Mesendoderm (in vitro differentiated cells): Measurements from ENCODE around the gene ZNF674. TPM values are rescaled to one million over a fixed set of nuclear protein-coding genes. Genes with fewer than 3 reads are reported as not detected.

Experiments
- DNase-seq: peaks from one replicate; pipeline ENCODE4 v3.0.0; 2013
- H2AK5ac ChIP-seq: 2 replicates; pipeline ENCODE4 v1.6.1; 2013; ENCODE audit warnings: low read length, inconsistent platforms
- H2BK120ac ChIP-seq: 2 replicates; pipeline ENCODE4 v1.6.1; 2013; ENCODE audit warnings: low read depth, mild to moderate bottlenecking, low read length, moderate library complexity, mixed read lengths
- H2BK15ac ChIP-seq: replicated peaks from 2 replicates; pipeline ENCODE4 v1.6.1; 2013; ENCODE audit warnings: low read depth, mild to moderate bottlenecking, moderate library complexity
- H2BK5ac ChIP-seq: 2 replicates; pipeline ENCODE4 v1.6.1; 2013; ENCODE audit warnings: low read length, inconsistent platforms
- H3K18ac ChIP-seq: 2 replicates; pipeline ENCODE4 v1.6.1; 2013; ENCODE audit warnings: mild to moderate bottlenecking, low read length, mixed read lengths
- H3K23ac ChIP-seq: one replicate; pipeline ENCODE4 v1.6.1; 2013; ENCODE audit warnings: low read length
- H3K27ac ChIP-seq: 2 replicates; pipeline ENCODE4 v1.5.1; 2013; ENCODE audit warnings: low read depth, mild to moderate bottlenecking, inconsistent platforms, low read length, moderate library complexity
- H3K27me3 ChIP-seq: 2 replicates; pipeline ENCODE4 v1.6.1; 2013; ENCODE audit warnings: low read length, control low read depth, mild to moderate bottlenecking, inconsistent platforms; ENCODE audit not compliant: insufficient read depth, poor library complexity
- H3K36me3 ChIP-seq: 2 replicates; pipeline ENCODE4 v1.6.1; 2013; ENCODE audit warnings: low read length, inconsistent platforms; ENCODE audit not compliant: control insufficient read depth, insufficient read depth
- H3K4ac ChIP-seq: one replicate; pipeline ENCODE4 v1.6.1; 2013; ENCODE audit warnings: low read depth, mild to moderate bottlenecking, low read length, moderate library complexity
- H3K4me1 ChIP-seq: 2 replicates; pipeline ENCODE4 v1.6.1; 2013; ENCODE audit warnings: low read depth, low read length, inconsistent platforms; ENCODE audit not compliant: control insufficient read depth
- H3K4me2 ChIP-seq: 2 replicates; pipeline ENCODE4 v1.6.1; 2013; ENCODE audit warnings: low read length
- H3K4me3 ChIP-seq: 2 replicates; pipeline ENCODE4 v1.5.1; 2013; ENCODE audit warnings: mild to moderate bottlenecking, low read length
- H3K56ac ChIP-seq: one replicate; pipeline ENCODE4 v1.6.1; 2013; ENCODE audit warnings: low read length
- H3K79me1 ChIP-seq: 2 replicates; pipeline ENCODE4 v1.6.1; 2013; ENCODE audit warnings: low read length, inconsistent platforms
- H3K79me2 ChIP-seq: 2 replicates; pipeline ENCODE4 v1.6.1; 2013; ENCODE audit warnings: mild to moderate bottlenecking, low read length; ENCODE audit not compliant: control insufficient read depth, insufficient read depth
- H3K9ac ChIP-seq: 2 replicates; pipeline ENCODE4 v1.6.1; 2013; ENCODE audit warnings: low read length, inconsistent platforms
- H4K5ac ChIP-seq: one replicate; pipeline ENCODE4 v1.6.1; 2013; ENCODE audit warnings: low read length
- H4K8ac ChIP-seq: one replicate; pipeline ENCODE4 v1.6.1; 2013; ENCODE audit warnings: low read depth, mild to moderate bottlenecking, control low read depth, low read length, moderate library complexity
- WGBS: extraction: QIAGEN DNeasy Blood & Tissue Kit; methylation state at CpG from one replicate; pipeline ENCODE4 v1.1.7; 2013; ENCODE audit warnings: low lambda C conversion rate, missing lambda C conversion rate; ENCODE audit not compliant: insufficient coverage; ENCODE audit errors: extremely low coverage; 5-methylcytosine and 5-hydroxymethylcytosine counted together
- polyA plus RNA-seq, 2 experiments: library from polyadenylated mRNA; stranded (reverse); fragments of 200-250 nt; gene quantifications; one replicate each; pipeline ENCODE4 v1.2.3, GENCODE V29; 2013

Gene ZNF674
- 2.5 TPM for polyA plus RNA-seq (2013, experiment 1 of 2)
- polyA plus RNA-seq (2013, experiment 2 of 2), result 2.2 TPM

DNA sequence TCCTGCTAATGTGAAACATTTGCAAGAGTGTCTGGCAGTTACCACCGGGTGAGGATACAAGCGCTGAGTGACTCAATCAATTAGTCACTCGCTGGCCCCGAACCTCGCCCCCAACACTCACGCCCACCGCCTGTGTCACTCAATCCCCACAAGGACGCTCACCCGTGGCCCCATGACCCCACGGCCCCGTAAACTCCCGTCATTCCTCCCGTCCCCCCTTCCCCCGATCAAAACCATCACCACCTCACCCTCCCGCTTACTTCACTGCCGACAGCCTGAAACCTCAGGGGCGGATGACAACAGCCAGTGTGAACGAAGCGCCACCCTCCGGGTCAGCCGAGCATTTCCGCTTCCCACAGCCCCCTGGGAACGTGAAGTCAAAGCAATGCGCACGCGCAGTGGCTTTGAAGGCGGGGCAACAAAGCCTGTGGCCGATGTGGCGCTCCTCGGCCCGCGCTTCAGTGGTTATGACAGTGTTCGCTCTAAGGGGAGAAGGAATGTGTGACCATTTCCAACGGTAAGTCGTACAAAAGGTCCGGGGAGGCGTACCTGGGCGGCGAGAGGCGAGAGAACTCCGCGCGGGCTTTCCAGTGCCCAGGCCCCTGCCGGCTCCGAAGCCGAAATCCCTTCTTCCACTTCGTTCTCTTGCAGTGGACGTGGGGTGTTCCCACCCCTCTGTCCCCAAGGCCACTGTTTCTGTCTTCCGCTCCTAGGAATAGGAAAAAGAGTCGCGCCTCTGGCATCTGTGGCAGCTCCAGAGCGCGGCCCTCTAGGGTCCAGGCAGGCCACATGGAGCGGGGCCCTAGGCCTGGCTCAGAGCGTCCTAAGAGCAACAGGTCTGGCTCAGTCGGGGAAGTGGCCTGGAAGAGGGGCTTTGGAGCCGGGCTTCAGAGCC is at the start of gene ZNF674:
Gene ZNF674 (minus strand): TSS at position 311 of the 895 bp plus-strand sequence. CDS start 3,334 bp downstream, outside the sequence.
- H4K5ac ChIP-seq, result no peak within 1 kb of the TSS
- peak within 1 kb of the TSS; percentile 92 for H3K56ac ChIP-seq
- peak within 1 kb of the TSS; percentile 57 for H3K4me2 ChIP-seq
- no peaks in the 10 kb centered on the region for H3K4me1 ChIP-seq
- H3K18ac ChIP-seq, result no peak within 1 kb of the TSS
- H3K9ac ChIP-seq, result peak within 1 kb of the TSS; percentile 93
- H3K23ac ChIP-seq, result no peak within 1 kb of the TSS
- H2AK5ac ChIP-seq, result no peak within 1 kb of the TSS
- no peak within 1 kb of the TSS for H2BK15ac ChIP-seq
- DNase-seq, result peak; percentile 95
- peak within 1 kb of the TSS; percentile 84 for H3K4me3 ChIP-seq
- H4K8ac ChIP-seq, result no peak within 1 kb of the TSS
- H3K79me2 ChIP-seq, result peaks cover 19% of the 10 kb centered on the region
- no peaks in the 10 kb centered on the region for H3K27me3 ChIP-seq
- WGBS, result no CpG with 5 or more reads among the region's 57 CpGs
- no peak within 1 kb of the TSS for H2BK120ac ChIP-seq
- H3K4ac ChIP-seq, result peak within 1 kb of the TSS; percentile 93
- H3K79me1 ChIP-seq, result no peaks in the 10 kb centered on the region
- no peaks in the 10 kb centered on the region for H3K36me3 ChIP-seq
- H2BK5ac ChIP-seq, result no peak within 1 kb of the TSS
- no peak within 1 kb of the TSS for H3K27ac ChIP-seq

DNA sequence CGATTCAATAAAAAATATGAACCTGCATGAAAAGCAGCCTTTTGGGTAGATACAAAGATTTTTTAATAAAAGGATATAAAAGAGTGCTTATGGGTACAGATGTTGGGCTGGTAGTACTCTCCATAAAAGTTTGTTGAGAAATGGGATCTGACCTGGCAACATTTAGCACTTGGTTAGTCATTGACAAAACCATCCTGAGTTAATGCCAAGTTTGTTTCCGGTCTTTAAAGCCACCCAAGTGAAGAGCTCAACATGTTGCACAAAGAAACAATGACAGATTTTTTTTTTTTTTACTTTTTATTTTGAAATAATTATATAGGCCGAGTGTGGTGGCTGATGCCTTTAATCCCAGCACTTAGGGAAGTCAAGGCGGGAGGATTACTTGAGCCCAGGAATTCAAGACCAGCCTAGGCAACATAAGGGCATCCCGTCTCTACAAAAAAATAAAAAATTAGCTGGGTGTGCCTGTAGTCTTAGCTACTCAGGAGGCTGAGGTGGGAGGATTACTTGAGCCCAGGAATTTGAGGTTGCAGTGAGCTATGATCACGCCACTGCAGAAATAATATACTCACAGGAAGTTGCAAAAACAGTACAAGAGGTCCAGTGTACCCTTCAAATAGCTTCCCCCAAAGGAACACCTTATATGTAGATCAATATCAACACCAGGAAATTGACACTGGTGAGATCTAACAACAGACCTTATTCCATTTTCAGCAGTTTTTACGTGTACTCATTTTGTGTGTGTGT is 44.9 kb upstream of the ZNF674 start:
- H3K4me2 ChIP-seq, result no peak overlapping the region
- H3K36me3 ChIP-seq, result no peaks in the 10 kb centered on the region
- no peak overlapping the region for H3K56ac ChIP-seq
- no peak overlapping the region for H3K23ac ChIP-seq
- no peak overlapping the region for H4K8ac ChIP-seq
- DNase-seq, result no peak
- H3K4me1 ChIP-seq, result peaks cover 3% of the 10 kb centered on the region
- no peak overlapping the region for H3K4ac ChIP-seq
- no peak overlapping the region for H3K18ac ChIP-seq
- no peaks in the 10 kb centered on the region for H3K79me2 ChIP-seq
- H4K5ac ChIP-seq, result no peak overlapping the region
- WGBS, result no CpG with 5 or more reads among the region's 7 CpGs
- H3K79me1 ChIP-seq, result no peaks in the 10 kb centered on the region
- H2BK5ac ChIP-seq, result no peak overlapping the region
- no peak overlapping the region for H2BK120ac ChIP-seq
- no peak overlapping the region for H3K9ac ChIP-seq
- no peaks in the 10 kb centered on the region for H3K27me3 ChIP-seq
- H2AK5ac ChIP-seq, result no peak overlapping the region
- H3K27ac ChIP-seq, result no peak overlapping the region
- no peak overlapping the region for H3K4me3 ChIP-seq
- no peak overlapping the region for H2BK15ac ChIP-seq

DNA sequence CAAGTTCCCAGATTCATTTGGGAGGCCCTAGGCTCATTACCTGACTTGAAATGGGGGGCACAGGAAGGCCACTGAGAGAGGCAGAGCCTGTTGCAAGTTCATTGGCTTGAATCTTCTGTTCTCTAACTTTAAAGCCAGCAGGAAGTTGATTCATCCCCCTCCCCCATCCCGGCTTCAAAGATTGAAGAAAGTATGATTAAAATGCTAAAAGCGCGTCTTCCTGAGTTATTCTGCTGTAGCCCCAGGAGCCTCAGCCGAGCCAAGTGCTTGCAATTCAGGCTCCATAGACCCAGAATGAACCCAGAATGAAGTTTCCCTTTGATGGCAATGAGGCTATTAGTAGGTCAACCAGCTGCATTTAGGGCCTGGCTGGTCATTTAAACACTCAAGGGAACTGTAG is 43.0 kb upstream of the ZNF674 start:
- peak overlapping the region; percentile 68 for H3K18ac ChIP-seq
- H3K4me3 ChIP-seq, result no peak overlapping the region
- no peak overlapping the region for H4K5ac ChIP-seq
- DNase-seq, result peak; percentile 52
- H2AK5ac ChIP-seq, result no peak overlapping the region
- no peak overlapping the region for H3K4me2 ChIP-seq
- no peak overlapping the region for H4K8ac ChIP-seq
- H2BK120ac ChIP-seq, result no peak overlapping the region
- no peaks in the 10 kb centered on the region for H3K36me3 ChIP-seq
- H3K4ac ChIP-seq, result no peak overlapping the region
- no peak overlapping the region for H3K23ac ChIP-seq
- peak overlapping the region; percentile 3 for H3K27ac ChIP-seq
- H3K27me3 ChIP-seq, result no peaks in the 10 kb centered on the region
- H3K56ac ChIP-seq, result peak overlapping the region; percentile 34
- peaks cover 3% of the 10 kb centered on the region for H3K4me1 ChIP-seq
- no peak overlapping the region for H2BK5ac ChIP-seq
- H2BK15ac ChIP-seq, result no peak overlapping the region
- H3K79me2 ChIP-seq, result no peaks in the 10 kb centered on the region
- no peak overlapping the region for H3K9ac ChIP-seq
- WGBS, result no CpG with 5 or more reads among the region's 4 CpGs
- H3K79me1 ChIP-seq, result no peaks in the 10 kb centered on the region

DNA sequence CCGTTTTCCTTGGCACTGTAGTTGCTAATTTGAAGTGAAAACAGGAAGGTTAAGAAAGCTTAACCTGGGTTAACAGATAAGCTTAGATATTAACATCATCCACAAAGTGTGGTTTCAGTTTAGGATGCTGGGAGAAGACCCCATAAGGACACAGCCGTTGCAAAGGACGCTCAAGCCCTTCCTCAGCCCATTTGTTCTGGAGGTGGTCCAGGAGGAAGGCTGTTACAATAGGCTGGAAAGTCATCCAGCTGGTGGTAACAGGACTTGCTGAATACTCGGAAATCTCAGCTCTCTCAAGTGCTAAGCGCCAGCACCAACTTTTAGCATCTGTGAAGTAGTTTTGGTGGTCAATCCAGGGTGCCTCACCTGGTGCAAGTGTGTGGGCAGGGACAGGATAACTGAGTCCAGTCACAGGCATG is 42.5 kb upstream of the ZNF674 start:
- Histone ChIP-seq H2BK5ac (no peak overlapping the region), H3K23ac (no peak overlapping the region), H2AK5ac (no peak overlapping the region), H3K79me2 (no peaks in the 10 kb centered on the region), H3K56ac (peak overlapping the region; percentile 3), H3K4me3 (no peak overlapping the region), H4K5ac (no peak overlapping the region), H3K9ac (no peak overlapping the region), H4K8ac (no peak overlapping the region), H2BK15ac (no peak overlapping the region), H3K27ac (peak overlapping the region; percentile 3), H2BK120ac (peak overlapping the region; percentile 45), H3K79me1 (no peaks in the 10 kb centered on the region), H3K27me3 (no peaks in the 10 kb centered on the region), H3K4me2 (no peak overlapping the region), H3K4me1 (peaks cover 3% of the 10 kb centered on the region), H3K18ac (peak overlapping the region; percentile 68), H3K36me3 (no peaks in the 10 kb centered on the region), H3K4ac (peak overlapping the region; percentile 36)
- WGBS, result no CpG with 5 or more reads among the region's 5 CpGs
- DNase-seq, result peak; percentile 14

DNA sequence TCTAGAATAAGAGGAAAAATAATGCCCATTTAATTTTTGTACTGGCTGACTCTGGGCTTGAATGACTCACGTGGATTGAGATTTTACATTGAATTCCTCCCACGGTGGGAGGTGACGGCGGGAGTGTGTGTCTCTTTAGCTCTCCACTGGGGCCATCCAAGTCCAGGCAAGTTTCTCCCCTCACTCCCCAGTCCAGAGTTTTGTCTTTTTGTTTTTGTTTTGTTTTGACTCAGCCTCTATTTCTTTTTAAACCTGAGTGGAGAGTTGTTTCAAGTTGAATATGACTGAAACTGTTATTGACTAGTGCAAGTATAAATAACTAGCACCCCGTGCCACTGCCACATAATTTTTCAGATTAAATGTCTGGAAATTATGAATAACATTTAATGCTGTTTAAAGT is 41.9 kb upstream of the ZNF674 start:
- Histone ChIP-seq H3K79me2 (no peaks in the 10 kb centered on the region), H2BK5ac (no peak overlapping the region), H3K23ac (no peak overlapping the region), H4K8ac (no peak overlapping the region), H2AK5ac (no peak overlapping the region), H3K4me1 (peaks cover 3% of the 10 kb centered on the region), H3K18ac (no peak overlapping the region), H3K4me3 (no peak overlapping the region), H3K56ac (no peak overlapping the region), H4K5ac (no peak overlapping the region), H3K4me2 (no peak overlapping the region), H3K79me1 (no peaks in the 10 kb centered on the region), H2BK15ac (no peak overlapping the region), H3K4ac (no peak overlapping the region), H3K27ac (no peak overlapping the region), H3K36me3 (no peaks in the 10 kb centered on the region), H3K9ac (no peak overlapping the region), H3K27me3 (no peaks in the 10 kb centered on the region), H2BK120ac (no peak overlapping the region)
- peak; percentile 34 for DNase-seq
- no CpG with 5 or more reads among the region's 5 CpGs for WGBS
